HG02610 (cell line): Measurements from ENCODE around the gene SPOCK1.

Source experiments
- ATAC-seq: cut with Tn5 transposase; IDR thresholded peaks from one replicate; pipeline ENCODE4 v1.9.1; 2021; ENCODE audit warnings: mild to moderate bottlenecking, moderate library complexity; ENCODE audit not compliant: unreplicated experiment

The SPOCK1 gene

GRCh38 chr5:137206030-137206715, 293.0 kb downstream of the SPOCK1 start:
- no peak for ATAC-seq

- no peak for ATAC-seq
Observed at GRCh38 chr5:137205231-137206027, 293.7 kb downstream of the SPOCK1 start.

GRCh38 chr5:137203011-137203632, 296.0 kb downstream of the SPOCK1 start:
- ATAC-seq: no peak

GRCh38 chr5:137201876-137202275, 297.2 kb downstream of the SPOCK1 start:
- ATAC-seq: no peak

GRCh38 chr5:137200906-137201700, 298.0 kb downstream of the SPOCK1 start:
- no peak for ATAC-seq

- no peak for ATAC-seq
Observed at GRCh38 chr5:137199966-137200365, 299.2 kb downstream of the SPOCK1 start.

GRCh38 chr5:137199201-137199600, 299.9 kb downstream of the SPOCK1 start:
- no peak for ATAC-seq

- ATAC-seq: no peak
Observed at GRCh38 chr5:137195483-137195882, 303.6 kb downstream of the SPOCK1 start.

- no peak for ATAC-seq
Observed at GRCh38 chr5:137194300-137194699, 304.8 kb downstream of the SPOCK1 start.

- no peak for ATAC-seq
Observed at GRCh38 chr5:137192293-137192743, 306.8 kb downstream of the SPOCK1 start.

- ATAC-seq: no peak
Observed at GRCh38 chr5:137191179-137191578, 307.9 kb downstream of the SPOCK1 start.

GRCh38 chr5:137190441-137190840, 308.7 kb downstream of the SPOCK1 start:
- ATAC-seq: no peak

GRCh38 chr5:137190031-137190430, 309.1 kb downstream of the SPOCK1 start:
- no peak for ATAC-seq

- ATAC-seq: no peak
Observed at GRCh38 chr5:137188566-137188965, 310.6 kb downstream of the SPOCK1 start.

- no peak for ATAC-seq
Observed at GRCh38 chr5:137186759-137187461, 312.2 kb downstream of the SPOCK1 start.

GRCh38 chr5:137185193-137185592, 313.9 kb downstream of the SPOCK1 start:
- no peak for ATAC-seq

GRCh38 chr5:137184734-137185133, 314.4 kb downstream of the SPOCK1 start:
- no peak for ATAC-seq

GRCh38 chr5:137182576-137182975, 316.6 kb downstream of the SPOCK1 start:
- no peak for ATAC-seq

GRCh38 chr5:137181667-137182066, 317.5 kb downstream of the SPOCK1 start:
- no peak for ATAC-seq

GRCh38 chr5:137179203-137179602, 319.9 kb downstream of the SPOCK1 start:
- ATAC-seq: no peak
